ENCODE results near the gene GOLGA6L7.
"Not testable (repeated sequence)": the region's sequence is repeated elsewhere in the genome, so short reads cannot be mapped to it uniquely, and the experiment has no call there.

The GOLGA6L7 gene

GRCh38 chr15:28843520-28843919, 4.9 kb downstream of the GOLGA6L7 start:
- not testable (repeated sequence) for DNase-seq (ENCODE audit: low spot score)

GRCh38 chr15:28842210-28842609, 6.2 kb downstream of the GOLGA6L7 start:
- not testable (repeated sequence) for DNase-seq (ENCODE audit: low spot score)

GRCh38 chr15:28840285-28840684, 8.2 kb downstream of the GOLGA6L7 start:
- DNase-seq (ENCODE audit: low spot score) = not testable (repeated sequence)

- not testable (repeated sequence) for DNase-seq (ENCODE audit: low spot score)
Measured at GRCh38 chr15:28834957-28835585, 13.4 kb downstream of the GOLGA6L7 start.

DNA sequence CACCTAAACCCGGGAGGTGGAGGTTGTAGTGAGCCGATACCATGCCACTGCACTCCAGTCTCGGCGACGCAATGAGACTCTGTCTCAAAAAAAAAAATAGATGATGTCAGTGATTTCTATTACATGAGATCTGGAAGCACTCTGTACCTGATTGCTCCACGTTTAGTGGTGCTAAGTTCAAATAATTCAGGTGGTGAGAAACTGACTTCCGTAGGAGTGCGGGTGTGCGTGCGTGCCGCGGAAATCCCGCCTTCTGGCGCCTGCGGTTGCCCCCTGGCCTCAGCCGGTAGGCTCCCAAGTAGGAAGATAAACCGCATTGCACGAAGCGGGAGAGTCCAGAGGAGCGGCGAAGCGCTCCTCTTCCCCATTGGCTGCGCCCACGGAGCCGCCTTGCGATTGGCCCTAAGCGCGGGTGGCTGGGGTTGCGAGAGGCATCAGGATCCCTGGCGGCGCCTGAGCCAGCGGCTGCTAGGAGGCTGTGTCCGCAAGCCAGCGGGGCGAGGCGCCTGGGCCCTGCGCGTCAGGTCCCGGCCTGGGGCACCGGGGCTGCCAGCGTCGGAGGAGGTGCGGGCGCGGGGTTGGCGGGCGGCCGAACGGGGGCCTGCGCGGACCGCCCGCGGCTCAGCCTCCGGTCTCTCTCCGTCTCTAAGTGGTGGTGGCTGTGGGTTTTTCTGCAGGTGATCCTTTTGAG, 16.4 kb downstream of the GOLGA6L7 start:
- peak; percentile 70 for DNase-seq (ENCODE audit: low spot score)

DNA sequence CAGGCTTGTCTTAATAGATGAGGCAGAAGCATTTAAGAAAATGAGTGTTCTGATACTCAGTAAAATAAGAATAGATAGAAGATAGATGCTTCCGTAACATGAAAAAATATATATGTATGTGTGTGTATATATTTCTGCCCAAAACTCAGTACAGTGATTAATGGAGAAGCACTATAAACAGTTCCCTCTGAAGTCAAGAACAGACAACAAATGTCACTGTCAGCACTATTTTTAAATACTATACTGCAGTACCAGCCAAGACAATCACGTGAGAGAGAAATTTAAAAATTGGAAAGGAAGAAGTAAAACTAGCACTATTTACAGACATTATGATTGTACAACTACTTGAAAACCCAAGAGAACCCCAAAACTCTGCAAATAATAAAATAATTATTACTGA, 27.0 kb downstream of the GOLGA6L7 start:
- DNase-seq (ENCODE audit: low spot score) = not testable (repeated sequence)

GRCh38 chr15:28819930-28820295, 28.5 kb downstream of the GOLGA6L7 start:
- not testable (repeated sequence) for DNase-seq (ENCODE audit: low spot score)

GRCh38 chr15:28819019-28819929, 29.2 kb downstream of the GOLGA6L7 start:
- DNase-seq (ENCODE audit: low spot score) = not testable (repeated sequence)

DNA sequence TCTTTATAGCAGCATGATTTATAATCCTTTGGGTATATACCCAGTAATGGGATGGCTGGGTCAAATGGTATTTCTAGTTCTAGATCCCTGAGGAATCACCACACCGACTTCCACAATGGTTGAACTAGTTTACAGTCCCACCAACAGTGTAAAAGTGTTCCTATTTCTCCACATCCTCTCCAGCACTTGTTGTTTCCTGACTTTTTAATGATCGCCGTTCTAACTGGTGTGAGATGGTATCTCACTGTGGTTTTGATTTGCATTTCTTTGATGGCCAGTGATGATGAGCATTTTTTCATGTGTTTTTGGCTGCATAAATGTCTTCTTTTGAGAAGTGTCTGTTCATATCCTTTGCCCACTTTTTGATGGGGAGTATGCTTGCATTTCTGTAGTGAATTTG, 30.3 kb downstream of the GOLGA6L7 start:
- not testable (repeated sequence) for DNase-seq (ENCODE audit: low spot score)

DNA sequence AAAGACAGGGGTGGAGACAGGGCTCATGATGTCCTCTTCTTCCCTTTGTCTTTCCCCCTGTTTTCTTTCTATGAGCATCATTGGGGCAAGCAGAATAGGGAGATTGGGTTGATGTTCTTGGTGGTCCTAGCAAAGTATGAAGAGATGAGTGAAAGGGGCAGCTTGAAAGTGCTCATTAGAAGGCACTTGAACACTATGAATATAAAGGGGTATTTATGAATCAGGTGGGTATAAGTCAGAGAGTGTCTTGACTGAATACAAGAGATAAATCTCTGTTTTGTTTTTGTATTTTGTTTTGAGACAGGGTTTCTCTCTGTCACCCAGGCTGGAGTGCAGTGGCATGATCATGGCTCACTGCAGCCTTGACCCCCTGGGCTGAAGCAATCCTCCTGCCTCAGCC, 34.4 kb downstream of the GOLGA6L7 start:
- DNase-seq (ENCODE audit: low spot score) = not testable (repeated sequence)

DNA sequence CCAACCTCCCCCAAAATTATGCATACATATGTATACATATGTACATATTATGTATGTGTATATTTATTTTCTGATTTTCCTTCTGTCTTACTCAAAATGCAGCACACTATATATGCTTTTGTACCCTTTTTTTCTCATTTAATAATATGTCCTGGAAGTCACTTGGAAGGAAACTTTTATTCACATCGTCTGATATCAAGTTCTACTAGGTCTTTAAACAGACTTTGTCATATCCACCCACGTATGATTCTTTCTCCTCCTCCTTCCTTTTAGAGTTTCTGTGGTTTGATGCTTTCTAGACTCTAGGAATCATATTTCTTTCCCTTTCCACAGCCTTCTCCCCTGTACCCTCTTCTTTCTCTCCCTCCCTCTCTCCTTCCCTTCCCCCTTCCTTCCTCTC, 35.1 kb downstream of the GOLGA6L7 start:
- DNase-seq (ENCODE audit: low spot score) = not testable (repeated sequence)

DNA sequence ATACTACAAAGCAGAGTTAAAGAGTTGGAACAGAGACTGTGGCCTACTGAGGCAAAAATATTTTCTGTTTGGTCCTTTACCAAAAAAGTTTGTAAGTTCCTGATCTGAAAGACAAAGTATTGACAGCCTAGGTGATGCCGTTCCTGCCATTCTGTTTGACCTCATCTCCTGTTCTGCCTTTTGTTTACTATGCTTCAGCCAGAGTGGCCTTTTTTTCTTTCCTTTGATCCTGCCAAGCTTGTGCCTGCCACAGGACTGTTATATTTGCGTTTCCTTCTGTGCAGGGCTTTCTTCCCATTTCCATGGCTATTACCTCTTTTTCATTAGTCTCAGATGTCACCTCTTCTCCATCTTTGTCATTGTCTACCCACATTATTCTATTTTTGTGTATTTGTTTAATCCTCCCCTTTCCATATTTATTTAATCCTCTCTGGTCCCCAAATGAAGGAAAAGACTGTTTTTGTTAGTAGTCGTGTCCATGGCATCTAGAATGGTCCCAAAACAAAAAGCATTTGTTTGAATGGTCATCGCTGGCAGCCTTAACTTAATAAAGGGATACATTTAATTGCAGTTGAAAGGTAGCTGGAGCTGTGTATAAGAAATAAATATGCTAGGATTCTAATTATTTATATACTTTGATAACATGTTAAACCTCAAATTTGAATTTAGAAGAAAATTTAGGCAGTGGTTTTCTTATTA, 36.4 kb downstream of the GOLGA6L7 start:
- DNase-seq (ENCODE audit: low spot score) = not testable (repeated sequence)

- DNase-seq (ENCODE audit: low spot score) = not testable (repeated sequence)
Measured at GRCh38 chr15:28810444-28810843, 38.0 kb downstream of the GOLGA6L7 start.

GRCh38 chr15:28808136-28808535, 40.3 kb downstream of the GOLGA6L7 start:
- not testable (repeated sequence) for DNase-seq (ENCODE audit: low spot score)

DNA sequence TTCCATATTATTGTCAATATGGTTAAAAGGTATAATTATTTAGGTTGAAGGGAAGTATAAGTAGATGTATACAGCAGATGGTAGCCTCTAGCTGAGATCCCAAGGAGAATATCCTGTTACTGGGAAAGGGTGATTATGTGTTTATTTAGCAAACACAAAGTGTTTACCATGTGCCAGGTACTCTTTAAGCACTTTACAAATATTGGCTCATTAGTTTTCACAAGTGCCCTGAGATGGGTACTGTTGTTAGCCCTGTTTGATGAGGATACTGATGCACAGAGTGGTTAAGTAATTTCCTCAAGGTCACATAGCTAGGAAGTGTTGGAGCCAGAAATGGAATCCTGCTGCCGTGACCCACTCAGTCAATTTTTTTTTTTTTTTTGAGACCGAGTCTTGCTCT, 48.1 kb downstream of the GOLGA6L7 start:
- DNase-seq (ENCODE audit: low spot score) = not testable (repeated sequence)

DNA sequence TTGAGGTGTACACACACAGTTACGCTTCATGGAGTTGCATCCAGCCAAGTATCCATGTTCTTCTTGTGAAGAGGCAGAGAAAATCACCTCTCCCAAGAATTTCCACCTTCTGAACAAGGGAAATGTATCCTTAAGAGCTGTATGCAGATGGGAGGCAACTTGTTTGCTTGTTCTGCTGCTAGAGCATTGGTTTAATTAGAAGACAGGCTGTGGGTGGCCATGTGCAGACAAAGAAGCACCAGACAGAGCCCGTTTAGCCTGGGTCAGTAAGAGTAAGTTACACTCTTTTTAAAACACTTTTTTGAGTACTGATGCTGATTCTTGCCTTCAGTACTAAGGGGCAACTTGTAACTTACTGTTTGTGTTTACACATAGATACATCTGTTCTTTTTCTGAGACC, 50.2 kb downstream of the GOLGA6L7 start:
- DNase-seq (ENCODE audit: low spot score) = not testable (repeated sequence)

- not testable (repeated sequence) for DNase-seq (ENCODE audit: low spot score)
Measured at GRCh38 chr15:28794231-28794630, 54.2 kb downstream of the GOLGA6L7 start.
